HEK293 (cell line): ENCODE results near the gene TLR8.

Experiments used
- CTCF ChIP-seq: fragments of 450-650 bp; formaldehyde crosslinking; IDR thresholded peaks from 2 replicates; pipeline ENCODE4 v1.5.1; 2016; ENCODE audit warnings: missing biosample characterization, missing genetic modification characterization
- ZFP37 ChIP-seq: fragments of 450-650 bp; formaldehyde crosslinking; IDR thresholded peaks from 2 replicates; pipeline ENCODE4 v1.5.1; 2016; ENCODE audit warnings: missing biosample characterization, missing genetic modification characterization
- ZNF274 ChIP-seq, 2 experiments: fragments of 200-500 bp in 1 of 2; fragments of 450-650 bp in 1 of 2; sonication (Bioruptor generic) in 1 of 2; formaldehyde crosslinking in 1 of 2; IDR thresholded peaks; 2 replicates each; pipeline versions ENCODE4 v1.5.1 to v1.6.1; 2014 to 2016; ENCODE audit warnings: borderline replicate concordance in 1 of 2, inconsistent platforms in 1 of 2, low read length in 1 of 2, missing biosample characterization in 1 of 2, missing genetic modification characterization in 1 of 2

- no peak for TF ChIP-seq CTCF (tag by site-specific recombination)
- TF ChIP-seq ZFP37 (tag by site-specific recombination): no peak
- TF ChIP-seq ZNF274 (IDR thresholded peaks at IDR 0.05; ENCODE audit: low read length): no peak
- TF ChIP-seq ZNF274 (tag by site-specific recombination; IDR thresholded peaks at IDR 0.05; ENCODE audit: borderline replicate concordance): no peak
Observed at GRCh38 chrX:12946406-12946805, 40.0 kb downstream of the TLR8 start.
